Smooth muscle cell (in vitro differentiated cells): ENCODE measurements around the gene C1QTNF1. TPM values are rescaled to one million over a fixed set of nuclear protein-coding genes. Genes with fewer than 3 reads are reported as not detected.
"Not testable (repeated sequence)": the region's sequence is repeated elsewhere in the genome, so short reads cannot be mapped to it uniquely, and the experiment has no call there.

Experiments used
- DNase-seq: peaks from one replicate; lab custom pipeline; 2025; ENCODE audit not compliant: unreplicated experiment; lab: John Stamatoyannopoulos, UW
- H2AFZ ChIP-seq: fragments of 200-600 bp; sonication (generic); 2 replicates; pipeline ENCODE4 v1.6.0; 2016; ENCODE audit warnings: antibody characterized with exemption, low read depth, mild to moderate bottlenecking
- H3F3A ChIP-seq: fragments of 200-600 bp; sonication (generic); 2 replicates; pipeline ENCODE4 v1.6.0; 2017; ENCODE audit warnings: antibody characterized with exemption, low read depth
- H3K27ac ChIP-seq: fragments of 200-600 bp; sonication (generic); 2 replicates; pipeline ENCODE4 v1.5.1; 2016; ENCODE audit warnings: low read depth, mild to moderate bottlenecking
- H3K27me3 ChIP-seq: fragments of 200-600 bp; sonication (generic); 2 replicates; pipeline ENCODE4 v1.6.1; 2016; ENCODE audit warnings: low read depth, mild to moderate bottlenecking
- H3K36me3 ChIP-seq: fragments of 200-600 bp; sonication (generic); 2 replicates; pipeline ENCODE4 v1.5.1; 2016; ENCODE audit warnings: low read depth
- H3K4me1 ChIP-seq: fragments of 200-600 bp; sonication (generic); 2 replicates; pipeline ENCODE4 v1.5.1; 2016; ENCODE audit warnings: low read depth
- H3K4me2 ChIP-seq: fragments of 200-600 bp; sonication (generic); 2 replicates; pipeline ENCODE4 v1.6.0; 2016; ENCODE audit warnings: mild to moderate bottlenecking
- H3K4me3 ChIP-seq: fragments of 200-600 bp; sonication (generic); 2 replicates; pipeline ENCODE4 v1.5.1; 2016; ENCODE audit warnings: mild to moderate bottlenecking
- H3K79me2 ChIP-seq: fragments of 200-600 bp; sonication (generic); 2 replicates; pipeline ENCODE4 v1.6.0; 2016; ENCODE audit warnings: low read depth, mild to moderate bottlenecking
- H3K9ac ChIP-seq: fragments of 200-600 bp; sonication (generic); 2 replicates; pipeline ENCODE4 v1.6.0; 2016; ENCODE audit warnings: low read depth
- H3K9me3 ChIP-seq: fragments of 200-600 bp; sonication (generic); replicated peaks from 2 replicates; pipeline ENCODE4 v1.5.1; 2016; ENCODE audit warnings: low read depth
- H4K20me1 ChIP-seq: fragments of 200-600 bp; sonication (generic); 2 replicates; pipeline ENCODE4 v1.6.0; 2016; ENCODE audit warnings: low read depth
- CTCF ChIP-seq: fragments of 200-600 bp; sonication (generic); IDR thresholded peaks from 2 replicates; pipeline ENCODE4 v1.5.1; 2017; ENCODE audit warnings: borderline replicate concordance, mild to moderate bottlenecking, antibody characterized with exemption; ENCODE audit not compliant: insufficient read depth, poor library complexity, severe bottlenecking
- WGBS: methylation state at CpG from one replicate; pipeline ENCODE4 v1.1.7; 2016; ENCODE audit warnings: low lambda C conversion rate; 5-methylcytosine and 5-hydroxymethylcytosine counted together
- polyA plus RNA-seq: library from polyadenylated mRNA; unstranded; fragments of >200 nt; fragmentation: Nextera tagmentation; extraction: Ambion mirVana; gene quantifications from 2 replicates; pipeline ENCODE4 v1.2.1, GENCODE V29; 2016
- total RNA-seq: library from RNA; depleted of rRNA; stranded (reverse); fragments of >200 nt; gene quantifications from 2 replicates; pipeline ENCODE4 v1.2.3, GENCODE V29; 2014

C1QTNF1 gene
- total and polyA plus RNA-seq, 2 experiments from 2014 or later = 5.7 to 9.4 TPM

DNA sequence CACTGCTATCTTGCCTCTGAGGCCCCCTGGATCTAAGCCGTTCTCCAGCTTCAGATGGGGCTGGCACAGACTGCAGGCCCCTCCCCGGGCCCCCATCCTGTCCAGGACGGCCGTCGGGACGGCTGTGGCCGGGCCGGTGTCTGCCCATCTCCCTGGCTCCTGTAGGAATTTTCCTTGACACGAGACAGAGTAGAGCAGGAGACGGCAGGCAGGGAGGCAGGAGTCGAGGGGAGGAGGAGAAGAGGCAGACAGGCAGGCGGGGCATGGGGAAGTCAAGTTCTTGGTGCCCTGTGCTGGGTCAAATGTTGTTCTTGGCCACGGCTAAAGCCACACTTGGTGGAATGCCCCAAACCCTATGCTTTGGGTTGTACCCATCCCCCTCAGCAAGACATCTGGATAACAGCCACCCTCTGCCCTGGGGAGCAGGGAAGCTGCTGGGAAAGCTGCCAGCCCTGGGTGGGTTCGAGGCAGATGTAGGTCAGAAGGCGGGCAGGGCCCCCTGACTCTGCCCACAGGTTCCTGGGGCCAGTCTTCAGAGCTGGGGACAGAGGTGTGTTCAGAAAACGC, 4.0 kb downstream of the C1QTNF1 start:
- no peaks in the 10 kb centered on the region for H3K36me3 ChIP-seq
- no peaks in the 10 kb centered on the region for H3K79me2 ChIP-seq
- WGBS = 47% methylated on average over 16 of the region's 16 CpGs
- TF ChIP-seq CTCF = no peak
- H3K4me3 ChIP-seq = no peak overlapping the region
- no peaks in the 10 kb centered on the region for H3K27me3 ChIP-seq
- H3K27ac ChIP-seq = no peak overlapping the region
- no peaks in the 10 kb centered on the region for H4K20me1 ChIP-seq
- no peak overlapping the region for H2AFZ ChIP-seq
- no peaks in the 10 kb centered on the region for H3F3A ChIP-seq
- no peak overlapping the region for H3K9ac ChIP-seq
- peaks cover 16% of the 10 kb centered on the region for H3K4me1 ChIP-seq
- no peak for DNase-seq
- H3K9me3 ChIP-seq = no peaks in the 10 kb centered on the region
- peak overlapping the region; percentile 54 for H3K4me2 ChIP-seq

- 88% methylated on average over 17 of the region's 17 CpGs for WGBS
- Histone ChIP-seq H3K79me2 (no peaks in the 10 kb centered on the region), H3K4me1 (peaks cover 11% of the 10 kb centered on the region), H3K4me3 (no peak overlapping the region), H4K20me1 (no peaks in the 10 kb centered on the region), H3K27me3 (no peaks in the 10 kb centered on the region), H3K36me3 (no peaks in the 10 kb centered on the region), H3K4me2 (peak overlapping the region; percentile 54), H3K9me3 (no peaks in the 10 kb centered on the region), H3K27ac (no peak overlapping the region), H2AFZ (no peak overlapping the region), H3F3A (no peaks in the 10 kb centered on the region), H3K9ac (no peak overlapping the region)
- TF ChIP-seq CTCF = no peak
- no peak for DNase-seq
Observed at GRCh38 chr17:79028496-79029326, 4.7 kb downstream of the C1QTNF1 start.

DNA sequence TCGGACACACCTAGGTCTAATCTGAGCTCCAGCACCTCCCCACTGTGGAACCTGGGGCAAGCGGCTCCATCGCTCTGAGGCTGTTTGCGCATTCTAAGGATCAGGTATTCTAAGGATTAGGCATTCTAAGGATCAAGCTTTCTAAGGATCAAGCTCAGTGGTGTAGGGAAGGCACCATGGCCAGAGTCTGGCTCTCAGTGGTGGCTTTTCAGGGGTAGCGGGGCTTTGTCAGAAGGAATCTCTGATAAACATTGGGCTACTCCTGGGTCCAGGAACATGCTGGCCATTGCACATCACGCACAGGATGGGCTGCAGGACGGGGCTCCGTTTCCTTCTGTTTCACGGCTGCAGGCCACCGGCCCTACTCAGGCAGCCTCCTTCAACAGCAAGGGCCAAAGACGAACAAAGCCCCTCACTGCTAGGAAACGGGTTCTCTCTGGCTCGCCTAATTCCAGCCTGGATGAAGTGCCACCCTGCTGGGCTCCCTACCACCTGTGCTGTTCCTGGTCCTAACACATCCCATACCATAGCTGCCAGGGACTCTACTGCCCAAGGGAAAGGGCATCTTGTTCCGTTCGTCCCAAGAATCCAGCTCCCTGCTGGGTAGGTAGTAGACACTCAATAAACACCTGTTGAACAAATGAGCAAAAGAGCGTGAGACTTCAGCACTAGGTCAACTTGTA, 5.5 kb downstream of the C1QTNF1 start:
- Histone ChIP-seq H3K27ac (no peak overlapping the region), H3K4me3 (no peak overlapping the region), H3K4me1 (peaks cover 8% of the 10 kb centered on the region), H2AFZ (no peak overlapping the region), H3K79me2 (no peaks in the 10 kb centered on the region), H3K4me2 (no peak overlapping the region), H3K9ac (no peak overlapping the region), H3F3A (no peaks in the 10 kb centered on the region), H3K36me3 (no peaks in the 10 kb centered on the region), H3K9me3 (no peaks in the 10 kb centered on the region), H3K27me3 (no peaks in the 10 kb centered on the region), H4K20me1 (no peaks in the 10 kb centered on the region)
- 91% methylated on average over 16 of the region's 16 CpGs for WGBS
- no peak for DNase-seq
- TF ChIP-seq CTCF = no peak

DNA sequence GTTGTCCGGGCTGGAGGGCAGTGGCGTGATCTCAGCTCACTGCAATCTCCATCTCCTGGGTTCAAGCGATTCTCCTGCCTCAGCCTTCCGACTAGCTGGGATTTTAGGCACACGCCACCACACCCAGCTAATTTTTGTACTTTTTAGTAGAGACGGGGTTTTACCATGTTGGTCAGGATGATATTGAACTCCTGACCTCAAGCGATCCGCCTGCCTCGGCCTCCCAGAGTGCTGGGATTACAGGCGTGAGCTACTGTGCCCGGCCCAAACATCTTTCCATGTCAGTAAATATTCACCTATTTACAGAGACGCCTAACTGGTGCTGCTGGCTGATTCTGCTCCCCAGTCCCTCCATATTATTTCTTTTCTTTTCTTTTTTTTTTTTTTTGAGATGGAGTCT, 6.7 kb downstream of the C1QTNF1 start:
- H4K20me1 ChIP-seq, H3K4me1 ChIP-seq, H3K27me3 ChIP-seq, H3K9me3 ChIP-seq, H3K9ac ChIP-seq, DNase-seq, H3F3A ChIP-seq, H3K4me2 ChIP-seq, H3K36me3 ChIP-seq, H2AFZ ChIP-seq, H3K27ac ChIP-seq, H3K4me3 ChIP-seq, H3K79me2 ChIP-seq: not testable (repeated sequence)
- 91% methylated on average over 12 of the region's 12 CpGs for WGBS
